K562 (cell line): ENCODE results near the gene TMPRSS9. TPM values are rescaled to one million over a fixed set of nuclear protein-coding genes. Genes with fewer than 3 reads are reported as not detected.

ENCODE experiments used
- CCAR2 ChIP-seq: fragments of 200-400 bp; formaldehyde crosslinking; IDR thresholded peaks from 2 replicates; pipeline ENCODE4 v1.6.1; 2017; ENCODE audit warnings: mild to moderate bottlenecking, low read depth, low read length
- DMBX1 ChIP-seq: fragments of 250-450 bp; sonication (Bioruptor Pico); IDR thresholded peaks from 2 replicates; pipeline ENCODE4 v1.8.0; 2022; ENCODE audit warnings: inconsistent platforms, mild to moderate bottlenecking, moderate library complexity, borderline replicate concordance
- ILF3 ChIP-seq: fragments of 450-650 bp; IDR thresholded peaks from 2 replicates; pipeline ENCODE4 v1.6.1; 2018; ENCODE audit warnings: antibody characterized with exemption, mild to moderate bottlenecking, moderate library complexity, borderline replicate concordance
- KDM1A ChIP-seq, 2 experiments: fragments of 450-650 bp; IDR thresholded peaks; 2 replicates each; pipeline ENCODE4 v1.6.1; 2016; ENCODE audit warnings: mild to moderate bottlenecking in 2 of 2
- MECOM ChIP-seq: fragments of 250-450 bp; sonication (Bioruptor Pico); IDR thresholded peaks from 2 replicates; pipeline ENCODE4 v1.8.0; 2022; ENCODE audit warnings: inconsistent platforms
- polyA plus RNA-seq, 8 experiments: library from polyadenylated mRNA; depleted of rRNA in 4 of 8; stranded (reverse) in 5 of 8; unstranded in 3 of 8; fragments of >200 nt; fragmentation: Nextera tagmentation in 2 of 8; fragmentation: Illumina TruSeq in 1 of 8; extraction: Ambion mirVana in 2 of 8; extraction: Trizol in 1 of 8; gene quantifications; 2 replicates each; pipeline versions ENCODE4 v1.2.1 to v1.2.3, GENCODE V29; 2011 to 2014; ENCODE audit warnings: inconsistent platforms in 1 of 8, missing spikeins in 1 of 8
- total RNA-seq, 7 experiments: library from RNA; depleted of rRNA in 6 of 7; stranded (reverse); fragments of >200 nt in 6 of 7; fragmentation: Illumina TruSeq in 2 of 7; extraction: Trizol in 2 of 7; gene quantifications; 2 replicates each; pipeline versions ENCODE4 v1.2.1 to v1.2.3, GENCODE V29; 2011 to 2021; ENCODE audit warnings: low replicate concordance in 1 of 7
- TF ChIP-seq, protein P1 (sequence below), 3 experiments: fragments of 200-800 bp in 1 of 3; fragments of 250-450 bp in 1 of 3; fragments of 450-650 bp in 1 of 3; sonication (Bioruptor Pico) in 1 of 3; sonication (Bioruptor generic) in 1 of 3; formaldehyde crosslinking in 1 of 3; IDR thresholded peaks; 2 replicates each; pipeline versions ENCODE4 v1.6.1 to v1.8.0; 2016 to 2022; ENCODE audit warnings: mild to moderate bottlenecking in 2 of 3, missing genetic modification characterization in 2 of 3, missing compliant biosample characterization in 1 of 3, moderate library complexity in 1 of 3
- TF ChIP-seq, protein P2 (sequence below): fragments of 250-450 bp; sonication (Bioruptor Pico); IDR thresholded peaks from 2 replicates; pipeline ENCODE4 v1.8.0; 2022; ENCODE audit warnings: inconsistent platforms, mild to moderate bottlenecking, moderate library complexity, borderline replicate concordance
- TF ChIP-seq, protein P3 (sequence below): fragments of 200-400 bp; formaldehyde crosslinking; IDR thresholded peaks from 2 replicates; pipeline ENCODE4 v1.6.1; 2017; ENCODE audit warnings: mild to moderate bottlenecking, low read depth, low read length, moderate library complexity
- TF ChIP-seq, protein P4 (sequence below), 2 experiments: fragments of 450-650 bp in 1 of 2; sonication (generic) in 1 of 2; formaldehyde crosslinking in 1 of 2; IDR thresholded peaks; 2 replicates each; pipeline versions ENCODE4 v1.7.1 to v1.9.0; 2016 to 2022; ENCODE audit warnings: inconsistent platforms in 1 of 2, mild to moderate bottlenecking in 1 of 2, missing genetic modification reagents in 1 of 2

TMPRSS9 gene
- total and polyA plus RNA-seq, 9 of the 15 experiments (the other 6 are each of a cell fraction or from before 2014, with no cell fraction given): 0.01 to 0.03 TPM; not detected in 7

DNA sequence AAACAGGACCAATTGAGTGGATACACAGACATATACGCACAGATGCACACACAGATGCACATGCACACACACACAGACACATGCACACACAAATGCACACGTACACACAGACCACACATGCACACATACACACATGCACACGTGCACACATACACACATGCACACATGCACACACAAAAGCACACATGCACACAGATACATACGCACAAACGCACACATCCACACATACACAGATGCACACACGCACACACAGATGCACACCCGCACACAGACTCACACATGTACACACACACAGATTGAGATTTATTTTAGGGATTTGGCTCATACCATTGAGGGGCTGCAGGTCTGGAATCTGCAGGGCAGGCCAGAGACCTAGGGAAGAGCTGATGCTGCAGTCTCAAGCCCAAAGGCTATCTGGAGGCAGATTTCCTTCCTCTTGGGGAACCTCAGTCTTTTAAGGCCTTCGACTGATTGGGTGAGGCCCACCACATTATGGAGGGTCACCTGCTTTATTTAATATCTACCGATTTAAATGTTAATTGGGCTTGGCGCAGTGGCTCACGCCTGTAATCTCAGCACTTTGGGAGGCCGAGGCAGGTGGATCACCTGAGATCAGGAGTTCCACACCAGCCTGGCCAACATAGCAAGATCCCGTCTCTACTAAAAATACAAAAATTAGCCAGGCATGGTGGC lies 22.6 kb downstream of the TMPRSS9 start (continued):
- TF ChIP-seq ILF3 (no peak), MECOM (no peak), KDM1A (IDR thresholded peaks at IDR 0.05) (peak; percentile 56 to 91), DMBX1 (CRISPR knock-in tag) (no peak), CCAR2 (no peak)
- TF ChIP-seq, protein P1, sequence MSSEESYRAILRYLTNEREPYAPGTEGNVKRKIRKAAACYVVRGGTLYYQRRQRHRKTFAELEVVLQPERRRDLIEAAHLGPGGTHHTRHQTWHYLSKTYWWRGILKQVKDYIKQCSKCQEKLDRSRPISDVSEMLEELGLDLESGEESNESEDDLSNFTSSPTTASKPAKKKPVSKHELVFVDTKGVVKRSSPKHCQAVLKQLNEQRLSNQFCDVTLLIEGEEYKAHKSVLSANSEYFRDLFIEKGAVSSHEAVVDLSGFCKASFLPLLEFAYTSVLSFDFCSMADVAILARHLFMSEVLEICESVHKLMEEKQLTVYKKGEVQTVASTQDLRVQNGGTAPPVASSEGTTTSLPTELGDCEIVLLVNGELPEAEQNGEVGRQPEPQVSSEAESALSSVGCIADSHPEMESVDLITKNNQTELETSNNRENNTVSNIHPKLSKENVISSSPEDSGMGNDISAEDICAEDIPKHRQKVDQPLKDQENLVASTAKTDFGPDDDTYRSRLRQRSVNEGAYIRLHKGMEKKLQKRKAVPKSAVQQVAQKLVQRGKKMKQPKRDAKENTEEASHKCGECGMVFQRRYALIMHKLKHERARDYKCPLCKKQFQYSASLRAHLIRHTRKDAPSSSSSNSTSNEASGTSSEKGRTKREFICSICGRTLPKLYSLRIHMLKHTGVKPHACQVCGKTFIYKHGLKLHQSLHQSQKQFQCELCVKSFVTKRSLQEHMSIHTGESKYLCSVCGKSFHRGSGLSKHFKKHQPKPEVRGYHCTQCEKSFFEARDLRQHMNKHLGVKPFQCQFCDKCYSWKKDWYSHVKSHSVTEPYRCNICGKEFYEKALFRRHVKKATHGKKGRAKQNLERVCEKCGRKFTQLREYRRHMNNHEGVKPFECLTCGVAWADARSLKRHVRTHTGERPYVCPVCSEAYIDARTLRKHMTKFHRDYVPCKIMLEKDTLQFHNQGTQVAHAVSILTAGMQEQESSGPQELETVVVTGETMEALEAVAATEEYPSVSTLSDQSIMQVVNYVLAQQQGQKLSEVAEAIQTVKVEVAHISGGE (CRISPR knock-in tag; IDR thresholded peaks at IDR 0.05): no peak
- TF ChIP-seq, protein P2, sequence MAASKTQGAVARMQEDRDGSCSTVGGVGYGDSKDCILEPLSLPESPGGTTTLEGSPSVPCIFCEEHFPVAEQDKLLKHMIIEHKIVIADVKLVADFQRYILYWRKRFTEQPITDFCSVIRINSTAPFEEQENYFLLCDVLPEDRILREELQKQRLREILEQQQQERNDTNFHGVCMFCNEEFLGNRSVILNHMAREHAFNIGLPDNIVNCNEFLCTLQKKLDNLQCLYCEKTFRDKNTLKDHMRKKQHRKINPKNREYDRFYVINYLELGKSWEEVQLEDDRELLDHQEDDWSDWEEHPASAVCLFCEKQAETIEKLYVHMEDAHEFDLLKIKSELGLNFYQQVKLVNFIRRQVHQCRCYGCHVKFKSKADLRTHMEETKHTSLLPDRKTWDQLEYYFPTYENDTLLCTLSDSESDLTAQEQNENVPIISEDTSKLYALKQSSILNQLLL (CRISPR knock-in tag): no peak
- TF ChIP-seq, protein P3, sequence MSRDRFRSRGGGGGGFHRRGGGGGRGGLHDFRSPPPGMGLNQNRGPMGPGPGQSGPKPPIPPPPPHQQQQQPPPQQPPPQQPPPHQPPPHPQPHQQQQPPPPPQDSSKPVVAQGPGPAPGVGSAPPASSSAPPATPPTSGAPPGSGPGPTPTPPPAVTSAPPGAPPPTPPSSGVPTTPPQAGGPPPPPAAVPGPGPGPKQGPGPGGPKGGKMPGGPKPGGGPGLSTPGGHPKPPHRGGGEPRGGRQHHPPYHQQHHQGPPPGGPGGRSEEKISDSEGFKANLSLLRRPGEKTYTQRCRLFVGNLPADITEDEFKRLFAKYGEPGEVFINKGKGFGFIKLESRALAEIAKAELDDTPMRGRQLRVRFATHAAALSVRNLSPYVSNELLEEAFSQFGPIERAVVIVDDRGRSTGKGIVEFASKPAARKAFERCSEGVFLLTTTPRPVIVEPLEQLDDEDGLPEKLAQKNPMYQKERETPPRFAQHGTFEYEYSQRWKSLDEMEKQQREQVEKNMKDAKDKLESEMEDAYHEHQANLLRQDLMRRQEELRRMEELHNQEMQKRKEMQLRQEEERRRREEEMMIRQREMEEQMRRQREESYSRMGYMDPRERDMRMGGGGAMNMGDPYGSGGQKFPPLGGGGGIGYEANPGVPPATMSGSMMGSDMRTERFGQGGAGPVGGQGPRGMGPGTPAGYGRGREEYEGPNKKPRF: no peak
- TF ChIP-seq, protein P4, sequence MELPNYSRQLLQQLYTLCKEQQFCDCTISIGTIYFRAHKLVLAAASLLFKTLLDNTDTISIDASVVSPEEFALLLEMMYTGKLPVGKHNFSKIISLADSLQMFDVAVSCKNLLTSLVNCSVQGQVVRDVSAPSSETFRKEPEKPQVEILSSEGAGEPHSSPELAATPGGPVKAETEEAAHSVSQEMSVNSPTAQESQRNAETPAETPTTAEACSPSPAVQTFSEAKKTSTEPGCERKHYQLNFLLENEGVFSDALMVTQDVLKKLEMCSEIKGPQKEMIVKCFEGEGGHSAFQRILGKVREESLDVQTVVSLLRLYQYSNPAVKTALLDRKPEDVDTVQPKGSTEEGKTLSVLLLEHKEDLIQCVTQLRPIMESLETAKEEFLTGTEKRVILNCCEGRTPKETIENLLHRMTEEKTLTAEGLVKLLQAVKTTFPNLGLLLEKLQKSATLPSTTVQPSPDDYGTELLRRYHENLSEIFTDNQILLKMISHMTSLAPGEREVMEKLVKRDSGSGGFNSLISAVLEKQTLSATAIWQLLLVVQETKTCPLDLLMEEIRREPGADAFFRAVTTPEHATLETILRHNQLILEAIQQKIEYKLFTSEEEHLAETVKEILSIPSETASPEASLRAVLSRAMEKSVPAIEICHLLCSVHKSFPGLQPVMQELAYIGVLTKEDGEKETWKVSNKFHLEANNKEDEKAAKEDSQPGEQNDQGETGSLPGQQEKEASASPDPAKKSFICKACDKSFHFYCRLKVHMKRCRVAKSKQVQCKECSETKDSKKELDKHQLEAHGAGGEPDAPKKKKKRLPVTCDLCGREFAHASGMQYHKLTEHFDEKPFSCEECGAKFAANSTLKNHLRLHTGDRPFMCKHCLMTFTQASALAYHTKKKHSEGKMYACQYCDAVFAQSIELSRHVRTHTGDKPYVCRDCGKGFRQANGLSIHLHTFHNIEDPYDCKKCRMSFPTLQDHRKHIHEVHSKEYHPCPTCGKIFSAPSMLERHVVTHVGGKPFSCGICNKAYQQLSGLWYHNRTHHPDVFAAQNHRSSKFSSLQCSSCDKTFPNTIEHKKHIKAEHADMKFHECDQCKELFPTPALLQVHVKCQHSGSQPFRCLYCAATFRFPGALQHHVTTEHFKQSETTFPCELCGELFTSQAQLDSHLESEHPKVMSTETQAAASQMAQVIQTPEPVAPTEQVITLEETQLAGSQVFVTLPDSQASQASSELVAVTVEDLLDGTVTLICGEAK (IDR thresholded peaks at IDR 0.05): no peak
- TF ChIP-seq, protein P4 (CRISPR knock-in tag; IDR thresholded peaks at IDR 0.05): no peak
